Measurements from ENCODE around the gene TMEM63C.

GRCh38 chr14:77303417-77304156 is 122.0 kb downstream of the TMEM63C start:
- TF ChIP-seq CTCF (IDR thresholded peaks at IDR 0.05) (no peak), POLR2A (IDR thresholded peaks at IDR 0.05) (no peak)
